ENCODE results near the gene ACTRT2.

ACTRT2 gene

GRCh38 chr1:3055051-3055450 lies 33.8 kb downstream of the ACTRT2 start:
- no peak for DNase-seq

- no peak for DNase-seq
These were observed 35.4 kb downstream of the ACTRT2 start for GRCh38 chr1:3056641-3057040.

GRCh38 chr1:3058263-3059030 lies 37.2 kb downstream of the ACTRT2 start:
- DNase-seq = no peak

- DNase-seq = no peak
These were observed 38.9 kb downstream of the ACTRT2 start for GRCh38 chr1:3060127-3060526.

GRCh38 chr1:3060601-3061551 lies 39.6 kb downstream of the ACTRT2 start:
- DNase-seq = peak; percentile 33

GRCh38 chr1:3061566-3061965 lies 40.3 kb downstream of the ACTRT2 start:
- DNase-seq = peak; percentile 28

GRCh38 chr1:3061981-3062615 lies 40.8 kb downstream of the ACTRT2 start:
- DNase-seq = peak; percentile 38

- DNase-seq = peak; percentile 32
These were observed 41.5 kb downstream of the ACTRT2 start for GRCh38 chr1:3062616-3063378.

- peak; percentile 72 for DNase-seq
These were observed 42.4 kb downstream of the ACTRT2 start for GRCh38 chr1:3063379-3064295.

- no peak for DNase-seq
These were observed 43.1 kb downstream of the ACTRT2 start for GRCh38 chr1:3064296-3064850.

- no peak for DNase-seq
These were observed 43.6 kb downstream of the ACTRT2 start for GRCh38 chr1:3064901-3065300.

- DNase-seq = no peak
These were observed 44.1 kb downstream of the ACTRT2 start for GRCh38 chr1:3065396-3065795.

- no peak for DNase-seq
These were observed 44.5 kb downstream of the ACTRT2 start for GRCh38 chr1:3065797-3066196.

GRCh38 chr1:3066250-3066711 lies 45.0 kb downstream of the ACTRT2 start:
- peak; percentile 73 for DNase-seq

- no peak for DNase-seq
These were observed 45.6 kb downstream of the ACTRT2 start for GRCh38 chr1:3066826-3067225.

- DNase-seq = no peak
These were observed 46.0 kb downstream of the ACTRT2 start for GRCh38 chr1:3067301-3067670.

GRCh38 chr1:3067671-3068563 lies 46.6 kb downstream of the ACTRT2 start:
- peak; percentile 59 for DNase-seq

- peak; percentile 57 for DNase-seq
These were observed 47.5 kb downstream of the ACTRT2 start, which contains the start of gene PRDM16 for GRCh38 chr1:3068564-3069431. PRDM16 (plus strand) TSS chr1:3069203; CDS start chr1:3069260, 57 bp downstream.

Measured in retina (tissue), 1 donor.